HepG2 (cell line): Measurements from ENCODE around the gene FRK. TPM values are rescaled to one million over a fixed set of nuclear protein-coding genes. Genes with fewer than 3 reads are reported as not detected.

ENCODE experiments used
- CC2D1A ChIP-seq: sonication (generic); formaldehyde crosslinking; IDR thresholded peaks from 2 replicates; pipeline ENCODE4 v1.8.1; 2023; ENCODE audit warnings: mild to moderate bottlenecking, missing genetic modification reagents
- DNMT1 ChIP-seq: sonication (generic); formaldehyde crosslinking; IDR thresholded peaks from 2 replicates; pipeline ENCODE4 v1.5.1; 2020; ENCODE audit warnings: mild to moderate bottlenecking, missing genetic modification reagents
- FOXA1 ChIP-seq, 2 experiments: fragments of 450-650 bp in 1 of 2; sonication (generic) in 1 of 2; formaldehyde crosslinking in 1 of 2; IDR thresholded peaks; 2 replicates each; pipeline versions ENCODE4 v1.4.0 to v1.6.1; 2016 to 2020; ENCODE audit warnings: missing genetic modification reagents in 1 of 2
- GZF1 ChIP-seq: sonication (generic); formaldehyde crosslinking; IDR thresholded peaks from 2 replicates; pipeline ENCODE4 v1.5.1; 2020; ENCODE audit warnings: mild to moderate bottlenecking, missing genetic modification reagents
- KDM5A ChIP-seq: fragments of 200-600 bp; sonication (generic); IDR thresholded peaks from 2 replicates; pipeline ENCODE4 v1.7.0; 2018; ENCODE audit warnings: antibody characterized with exemption, mild to moderate bottlenecking, low read length, borderline replicate concordance
- NCOA1 ChIP-seq: sonication (generic); formaldehyde crosslinking; IDR thresholded peaks from 2 replicates; pipeline ENCODE4 v1.9.0; 2021; ENCODE audit warnings: missing genetic modification reagents
- ZNF468 ChIP-seq: sonication (generic); formaldehyde crosslinking; IDR thresholded peaks from 2 replicates; pipeline ENCODE4 v1.8.0; 2022; ENCODE audit warnings: mild to moderate bottlenecking, moderate library complexity, missing genetic modification reagents
- ZNF775 ChIP-seq: sonication (generic); formaldehyde crosslinking; IDR thresholded peaks from 2 replicates; pipeline ENCODE4 v1.4.0; 2020; ENCODE audit warnings: missing genetic modification reagents, mild to moderate bottlenecking, moderate library complexity, borderline replicate concordance
- polyA plus RNA-seq, 8 experiments: library from polyadenylated mRNA; depleted of rRNA in 3 of 8; stranded (reverse) in 7 of 8; unstranded in 1 of 8; fragments of >200 nt; fragmentation: Illumina TruSeq in 4 of 8; extraction: Trizol in 4 of 8; gene quantifications; 2 replicates each; pipeline versions ENCODE4 v1.2.1 to v1.2.3, GENCODE V29; 2011 to 2016; ENCODE audit warnings: low read depth in 4 of 8, missing spikeins in 1 of 8, mixed read lengths in 1 of 8; ENCODE audit not compliant: insufficient read depth in 1 of 8
- total RNA-seq, 5 experiments: library from RNA; depleted of rRNA; stranded (reverse); fragments of >200 nt; fragmentation: Illumina TruSeq; extraction: Trizol; gene quantifications; 2 replicates each; pipeline ENCODE4 v1.2.3, GENCODE V29; 2016; ENCODE audit warnings: low read depth in 1 of 5
- TF ChIP-seq, protein P1 (sequence below): sonication (generic); formaldehyde crosslinking; IDR thresholded peaks from 2 replicates; pipeline ENCODE4 v1.4.0; 2020; ENCODE audit warnings: low read depth, mild to moderate bottlenecking, missing genetic modification reagents
- TF ChIP-seq, protein P2 (sequence below): sonication (generic); formaldehyde crosslinking; IDR thresholded peaks from 2 replicates; pipeline ENCODE4 v1.4.0; 2020; ENCODE audit warnings: missing genetic modification reagents
- TF ChIP-seq, protein P3 (sequence below): sonication (generic); formaldehyde crosslinking; IDR thresholded peaks from 2 replicates; pipeline ENCODE4 v1.4.0; 2020; ENCODE audit warnings: missing genetic modification reagents, low read depth, mild to moderate bottlenecking, borderline replicate concordance
- TF ChIP-seq, protein P4 (sequence below): sonication (generic); formaldehyde crosslinking; IDR thresholded peaks from 2 replicates; pipeline ENCODE4 v1.5.1; 2020; ENCODE audit warnings: mild to moderate bottlenecking, missing genetic modification reagents, borderline replicate concordance
- TF ChIP-seq, protein P5 (sequence below): IDR thresholded peaks from 2 replicates; pipeline ENCODE4 v1.6.1; 2018; ENCODE audit warnings: missing genetic modification reagents, mild to moderate bottlenecking, missing compliant biosample characterization
- TF ChIP-seq, protein P6 (sequence below): sonication (generic); formaldehyde crosslinking; conservative IDR thresholded peaks from 2 replicates; pipeline ENCODE4 v1.4.0; 2020; ENCODE audit warnings: missing genetic modification reagents

Gene FRK
- total and polyA plus RNA-seq, 2 of the 13 experiments (the other 11 are each of a cell fraction or from before 2014, with no cell fraction given): 1.3 to 2.9 TPM

DNA sequence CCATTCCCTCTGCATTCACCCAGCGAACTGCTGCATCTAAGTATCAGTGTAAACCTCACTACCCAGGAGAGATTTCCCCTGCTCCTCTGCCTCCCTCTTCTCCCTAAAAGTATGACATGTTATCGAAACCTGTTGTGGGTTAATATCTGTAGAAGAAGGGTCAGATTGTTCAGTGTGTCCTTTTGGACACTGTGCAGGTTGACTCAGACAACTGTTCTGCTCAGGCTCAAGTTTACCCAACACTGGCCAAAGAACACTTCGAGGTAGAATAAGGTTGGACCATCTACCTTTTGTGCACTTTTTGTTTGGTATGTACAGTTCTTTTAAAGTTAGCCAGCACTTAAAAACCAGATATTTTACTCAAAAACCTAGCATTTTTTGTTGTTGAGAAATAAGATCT lies 44.6 kb upstream of the FRK start (continued):
- no peak for TF ChIP-seq GZF1 (CRISPR knock-in tag)
- TF ChIP-seq, protein P1, sequence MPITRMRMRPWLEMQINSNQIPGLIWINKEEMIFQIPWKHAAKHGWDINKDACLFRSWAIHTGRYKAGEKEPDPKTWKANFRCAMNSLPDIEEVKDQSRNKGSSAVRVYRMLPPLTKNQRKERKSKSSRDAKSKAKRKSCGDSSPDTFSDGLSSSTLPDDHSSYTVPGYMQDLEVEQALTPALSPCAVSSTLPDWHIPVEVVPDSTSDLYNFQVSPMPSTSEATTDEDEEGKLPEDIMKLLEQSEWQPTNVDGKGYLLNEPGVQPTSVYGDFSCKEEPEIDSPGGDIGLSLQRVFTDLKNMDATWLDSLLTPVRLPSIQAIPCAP (CRISPR knock-in tag): no peak
- TF ChIP-seq, protein P2, sequence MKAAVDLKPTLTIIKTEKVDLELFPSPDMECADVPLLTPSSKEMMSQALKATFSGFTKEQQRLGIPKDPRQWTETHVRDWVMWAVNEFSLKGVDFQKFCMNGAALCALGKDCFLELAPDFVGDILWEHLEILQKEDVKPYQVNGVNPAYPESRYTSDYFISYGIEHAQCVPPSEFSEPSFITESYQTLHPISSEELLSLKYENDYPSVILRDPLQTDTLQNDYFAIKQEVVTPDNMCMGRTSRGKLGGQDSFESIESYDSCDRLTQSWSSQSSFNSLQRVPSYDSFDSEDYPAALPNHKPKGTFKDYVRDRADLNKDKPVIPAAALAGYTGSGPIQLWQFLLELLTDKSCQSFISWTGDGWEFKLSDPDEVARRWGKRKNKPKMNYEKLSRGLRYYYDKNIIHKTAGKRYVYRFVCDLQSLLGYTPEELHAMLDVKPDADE: no peak
- TF ChIP-seq ZNF468 (CRISPR knock-in tag): no peak
- TF ChIP-seq DNMT1 (CRISPR knock-in tag): no peak
- TF ChIP-seq FOXA1 (IDR thresholded peaks at IDR 0.05): no peak
- peak; percentile 46; the same call in 1 of the 2 replicates for TF ChIP-seq FOXA1 (CRISPR knock-in tag; IDR thresholded peaks at IDR 0.05)
- TF ChIP-seq ZNF775 (CRISPR knock-in tag): no peak
- TF ChIP-seq, protein P3, sequence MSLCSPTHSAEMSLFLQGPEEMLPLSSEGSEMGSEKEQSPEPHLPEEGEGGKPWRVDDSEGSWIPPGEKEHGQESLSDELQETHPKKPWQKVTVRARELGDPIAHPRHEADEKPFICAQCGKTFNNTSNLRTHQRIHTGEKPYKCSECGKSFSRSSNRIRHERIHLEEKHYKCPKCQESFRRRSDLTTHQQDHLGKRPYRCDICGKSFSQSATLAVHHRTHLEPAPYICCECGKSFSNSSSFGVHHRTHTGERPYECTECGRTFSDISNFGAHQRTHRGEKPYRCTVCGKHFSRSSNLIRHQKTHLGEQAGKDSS (CRISPR knock-in tag): no peak
- TF ChIP-seq KDM5A: no peak
- TF ChIP-seq, protein P4, sequence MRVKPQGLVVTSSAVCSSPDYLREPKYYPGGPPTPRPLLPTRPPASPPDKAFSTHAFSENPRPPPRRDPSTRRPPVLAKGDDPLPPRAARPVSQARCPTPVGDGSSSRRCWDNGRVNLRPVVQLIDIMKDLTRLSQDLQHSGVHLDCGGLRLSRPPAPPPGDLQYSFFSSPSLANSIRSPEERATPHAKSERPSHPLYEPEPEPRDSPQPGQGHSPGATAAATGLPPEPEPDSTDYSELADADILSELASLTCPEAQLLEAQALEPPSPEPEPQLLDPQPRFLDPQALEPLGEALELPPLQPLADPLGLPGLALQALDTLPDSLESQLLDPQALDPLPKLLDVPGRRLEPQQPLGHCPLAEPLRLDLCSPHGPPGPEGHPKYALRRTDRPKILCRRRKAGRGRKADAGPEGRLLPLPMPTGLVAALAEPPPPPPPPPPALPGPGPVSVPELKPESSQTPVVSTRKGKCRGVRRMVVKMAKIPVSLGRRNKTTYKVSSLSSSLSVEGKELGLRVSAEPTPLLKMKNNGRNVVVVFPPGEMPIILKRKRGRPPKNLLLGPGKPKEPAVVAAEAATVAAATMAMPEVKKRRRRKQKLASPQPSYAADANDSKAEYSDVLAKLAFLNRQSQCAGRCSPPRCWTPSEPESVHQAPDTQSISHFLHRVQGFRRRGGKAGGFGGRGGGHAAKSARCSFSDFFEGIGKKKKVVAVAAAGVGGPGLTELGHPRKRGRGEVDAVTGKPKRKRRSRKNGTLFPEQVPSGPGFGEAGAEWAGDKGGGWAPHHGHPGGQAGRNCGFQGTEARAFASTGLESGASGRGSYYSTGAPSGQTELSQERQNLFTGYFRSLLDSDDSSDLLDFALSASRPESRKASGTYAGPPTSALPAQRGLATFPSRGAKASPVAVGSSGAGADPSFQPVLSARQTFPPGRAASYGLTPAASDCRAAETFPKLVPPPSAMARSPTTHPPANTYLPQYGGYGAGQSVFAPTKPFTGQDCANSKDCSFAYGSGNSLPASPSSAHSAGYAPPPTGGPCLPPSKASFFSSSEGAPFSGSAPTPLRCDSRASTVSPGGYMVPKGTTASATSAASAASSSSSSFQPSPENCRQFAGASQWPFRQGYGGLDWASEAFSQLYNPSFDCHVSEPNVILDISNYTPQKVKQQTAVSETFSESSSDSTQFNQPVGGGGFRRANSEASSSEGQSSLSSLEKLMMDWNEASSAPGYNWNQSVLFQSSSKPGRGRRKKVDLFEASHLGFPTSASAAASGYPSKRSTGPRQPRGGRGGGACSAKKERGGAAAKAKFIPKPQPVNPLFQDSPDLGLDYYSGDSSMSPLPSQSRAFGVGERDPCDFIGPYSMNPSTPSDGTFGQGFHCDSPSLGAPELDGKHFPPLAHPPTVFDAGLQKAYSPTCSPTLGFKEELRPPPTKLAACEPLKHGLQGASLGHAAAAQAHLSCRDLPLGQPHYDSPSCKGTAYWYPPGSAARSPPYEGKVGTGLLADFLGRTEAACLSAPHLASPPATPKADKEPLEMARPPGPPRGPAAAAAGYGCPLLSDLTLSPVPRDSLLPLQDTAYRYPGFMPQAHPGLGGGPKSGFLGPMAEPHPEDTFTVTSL (CRISPR knock-in tag): 0 out of 2 replicates have a peak, but pooled peaks have one; percentile 20
- TF ChIP-seq NCOA1 (CRISPR knock-in tag): no peak
- no peak for TF ChIP-seq CC2D1A (CRISPR knock-in tag)
- TF ChIP-seq, protein P5, sequence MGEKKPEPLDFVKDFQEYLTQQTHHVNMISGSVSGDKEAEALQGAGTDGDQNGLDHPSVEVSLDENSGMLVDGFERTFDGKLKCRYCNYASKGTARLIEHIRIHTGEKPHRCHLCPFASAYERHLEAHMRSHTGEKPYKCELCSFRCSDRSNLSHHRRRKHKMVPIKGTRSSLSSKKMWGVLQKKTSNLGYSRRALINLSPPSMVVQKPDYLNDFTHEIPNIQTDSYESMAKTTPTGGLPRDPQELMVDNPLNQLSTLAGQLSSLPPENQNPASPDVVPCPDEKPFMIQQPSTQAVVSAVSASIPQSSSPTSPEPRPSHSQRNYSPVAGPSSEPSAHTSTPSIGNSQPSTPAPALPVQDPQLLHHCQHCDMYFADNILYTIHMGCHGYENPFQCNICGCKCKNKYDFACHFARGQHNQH (CRISPR knock-in tag): no peak
- TF ChIP-seq, protein P6, sequence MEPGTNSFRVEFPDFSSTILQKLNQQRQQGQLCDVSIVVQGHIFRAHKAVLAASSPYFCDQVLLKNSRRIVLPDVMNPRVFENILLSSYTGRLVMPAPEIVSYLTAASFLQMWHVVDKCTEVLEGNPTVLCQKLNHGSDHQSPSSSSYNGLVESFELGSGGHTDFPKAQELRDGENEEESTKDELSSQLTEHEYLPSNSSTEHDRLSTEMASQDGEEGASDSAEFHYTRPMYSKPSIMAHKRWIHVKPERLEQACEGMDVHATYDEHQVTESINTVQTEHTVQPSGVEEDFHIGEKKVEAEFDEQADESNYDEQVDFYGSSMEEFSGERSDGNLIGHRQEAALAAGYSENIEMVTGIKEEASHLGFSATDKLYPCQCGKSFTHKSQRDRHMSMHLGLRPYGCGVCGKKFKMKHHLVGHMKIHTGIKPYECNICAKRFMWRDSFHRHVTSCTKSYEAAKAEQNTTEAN (CRISPR knock-in tag): no peak
